HG02763 (cell line): Measurements from ENCODE around the gene XYLT1.
"Not testable (repeated sequence)": the region's sequence is repeated elsewhere in the genome, so short reads cannot be mapped to it uniquely, and the experiment has no call there.

Experiments
- ATAC-seq: cut with Tn5 transposase; IDR thresholded peaks from one replicate; pipeline ENCODE4 v1.9.1; 2021; ENCODE audit warnings: mild to moderate bottlenecking, moderate library complexity; ENCODE audit not compliant: unreplicated experiment

XYLT1 gene, protein sequence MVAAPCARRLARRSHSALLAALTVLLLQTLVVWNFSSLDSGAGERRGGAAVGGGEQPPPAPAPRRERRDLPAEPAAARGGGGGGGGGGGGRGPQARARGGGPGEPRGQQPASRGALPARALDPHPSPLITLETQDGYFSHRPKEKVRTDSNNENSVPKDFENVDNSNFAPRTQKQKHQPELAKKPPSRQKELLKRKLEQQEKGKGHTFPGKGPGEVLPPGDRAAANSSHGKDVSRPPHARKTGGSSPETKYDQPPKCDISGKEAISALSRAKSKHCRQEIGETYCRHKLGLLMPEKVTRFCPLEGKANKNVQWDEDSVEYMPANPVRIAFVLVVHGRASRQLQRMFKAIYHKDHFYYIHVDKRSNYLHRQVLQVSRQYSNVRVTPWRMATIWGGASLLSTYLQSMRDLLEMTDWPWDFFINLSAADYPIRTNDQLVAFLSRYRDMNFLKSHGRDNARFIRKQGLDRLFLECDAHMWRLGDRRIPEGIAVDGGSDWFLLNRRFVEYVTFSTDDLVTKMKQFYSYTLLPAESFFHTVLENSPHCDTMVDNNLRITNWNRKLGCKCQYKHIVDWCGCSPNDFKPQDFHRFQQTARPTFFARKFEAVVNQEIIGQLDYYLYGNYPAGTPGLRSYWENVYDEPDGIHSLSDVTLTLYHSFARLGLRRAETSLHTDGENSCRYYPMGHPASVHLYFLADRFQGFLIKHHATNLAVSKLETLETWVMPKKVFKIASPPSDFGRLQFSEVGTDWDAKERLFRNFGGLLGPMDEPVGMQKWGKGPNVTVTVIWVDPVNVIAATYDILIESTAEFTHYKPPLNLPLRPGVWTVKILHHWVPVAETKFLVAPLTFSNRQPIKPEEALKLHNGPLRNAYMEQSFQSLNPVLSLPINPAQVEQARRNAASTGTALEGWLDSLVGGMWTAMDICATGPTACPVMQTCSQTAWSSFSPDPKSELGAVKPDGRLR

DNA sequence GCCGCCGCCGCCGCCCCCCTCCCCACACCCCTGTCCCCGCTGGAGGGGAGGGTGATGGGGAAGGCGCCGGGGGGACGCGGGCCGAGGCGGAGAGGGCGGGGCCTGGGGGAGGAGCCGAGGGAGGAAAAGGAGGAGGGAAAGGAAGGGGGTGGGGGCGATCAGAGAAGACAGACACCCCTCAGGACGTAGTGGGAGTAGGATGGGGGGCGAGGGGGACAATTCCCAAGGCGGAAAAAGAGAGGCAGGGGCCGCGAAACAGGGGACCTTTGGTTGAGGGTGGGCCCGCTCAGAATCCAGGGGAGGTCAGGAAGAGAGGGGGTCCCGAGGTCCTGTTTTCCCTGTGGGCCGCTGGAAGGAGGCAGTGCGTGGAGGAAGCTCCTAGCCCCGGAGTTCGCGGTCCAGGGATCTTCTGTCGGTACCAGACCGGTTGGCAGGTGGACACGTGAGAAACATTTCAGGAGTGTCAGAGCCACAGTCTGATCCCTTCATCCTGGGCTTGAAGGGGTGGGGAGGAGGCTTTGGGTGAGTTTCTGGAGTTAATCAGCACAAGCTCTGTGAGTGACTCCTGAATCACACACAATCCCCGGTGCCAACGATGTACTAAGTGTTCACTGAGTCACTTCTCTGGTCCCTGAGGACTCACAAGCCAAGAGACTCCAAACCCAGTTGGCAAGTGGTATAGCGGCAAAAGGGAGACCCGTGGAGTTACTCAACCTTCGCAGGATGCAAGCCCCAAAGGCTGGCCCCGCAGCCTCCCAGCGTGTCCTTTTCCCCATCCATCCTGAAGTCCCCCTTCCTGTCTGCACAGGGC is at the start of gene XYLT1:
TSS of gene XYLT1 (minus strand) at position 53 of the 811 bp plus-strand sequence. CDS start 164 bp downstream, outside the sequence.
- ATAC-seq: no peak

DNA sequence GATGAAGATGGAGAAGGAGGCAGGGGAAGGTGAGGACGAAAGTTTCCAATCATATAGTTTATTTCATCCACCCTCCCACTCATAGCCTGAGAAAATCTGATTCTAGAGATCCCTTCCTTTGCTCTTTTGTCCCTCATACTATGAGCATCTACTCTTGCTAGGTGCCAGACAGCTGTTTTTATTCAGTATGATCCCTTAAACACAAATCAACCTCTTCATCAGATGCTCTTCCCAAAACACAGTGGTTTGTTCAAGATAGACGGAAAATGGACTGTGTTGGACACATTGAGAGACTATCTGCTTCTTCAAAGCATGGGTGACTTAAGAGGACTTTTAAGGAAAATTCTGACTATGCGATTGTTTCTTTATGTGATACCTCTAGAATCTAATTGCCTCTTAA is 49.4 kb upstream of the XYLT1 start:
- ATAC-seq: no peak

DNA sequence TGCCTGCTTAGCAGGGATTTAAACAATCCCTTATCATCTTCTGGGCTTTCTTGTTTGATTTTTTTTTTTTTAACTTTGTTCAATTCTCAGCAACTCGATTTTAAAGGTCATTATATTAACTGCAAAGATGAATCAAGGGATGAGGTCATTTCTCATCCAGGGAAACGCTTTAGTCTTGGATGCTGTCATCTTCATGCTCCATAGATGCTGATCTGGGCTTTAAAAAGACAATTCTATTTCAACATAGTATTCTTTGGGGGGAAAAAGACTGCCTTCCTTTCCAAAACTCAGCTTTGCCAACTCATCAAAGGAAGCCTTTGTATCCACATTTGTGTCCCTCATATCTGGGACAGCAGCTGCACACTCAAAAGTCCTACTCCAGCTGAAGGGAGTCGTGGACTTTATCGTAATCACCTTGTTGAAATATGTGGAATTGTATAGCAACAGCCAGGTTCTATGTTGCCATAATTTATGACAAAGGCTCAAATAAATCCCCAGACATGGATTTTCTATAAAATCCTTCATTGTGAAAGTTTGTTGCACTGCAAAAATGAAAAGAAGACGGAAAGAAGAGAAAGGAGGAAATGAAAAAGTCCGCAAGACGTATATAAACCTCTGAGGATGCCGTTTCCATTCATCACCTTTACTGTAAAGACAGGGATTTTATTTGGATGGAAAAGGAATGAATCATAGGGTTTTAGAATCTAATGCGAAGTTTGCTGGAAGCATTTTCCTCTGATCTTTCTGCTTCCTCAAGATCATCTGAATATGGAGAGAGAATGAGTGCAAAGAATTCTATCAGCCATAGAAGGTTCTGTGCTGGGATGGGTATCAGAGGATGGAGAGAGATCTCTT is 48.6 kb upstream of the XYLT1 start:
- ATAC-seq: no peak

DNA sequence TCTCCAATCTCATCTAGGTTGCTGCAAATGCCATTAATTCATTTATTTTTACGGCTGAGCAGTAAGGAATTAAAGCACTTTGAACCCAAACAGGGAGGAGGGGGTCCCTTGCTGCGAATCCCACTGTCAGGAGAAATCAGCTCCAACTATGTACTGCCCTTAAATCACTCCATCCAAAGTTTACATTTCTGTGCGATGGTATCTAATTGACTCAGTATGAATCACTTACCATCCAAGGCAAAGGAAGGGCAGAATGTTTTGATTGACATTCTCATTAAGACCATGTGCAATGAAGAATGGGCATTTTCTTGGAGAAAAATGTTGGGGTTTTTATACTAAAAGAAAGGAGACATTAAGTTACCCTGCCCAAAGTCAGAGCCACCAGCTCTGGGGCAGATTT is 47.7 kb upstream of the XYLT1 start:
- no peak for ATAC-seq

DNA sequence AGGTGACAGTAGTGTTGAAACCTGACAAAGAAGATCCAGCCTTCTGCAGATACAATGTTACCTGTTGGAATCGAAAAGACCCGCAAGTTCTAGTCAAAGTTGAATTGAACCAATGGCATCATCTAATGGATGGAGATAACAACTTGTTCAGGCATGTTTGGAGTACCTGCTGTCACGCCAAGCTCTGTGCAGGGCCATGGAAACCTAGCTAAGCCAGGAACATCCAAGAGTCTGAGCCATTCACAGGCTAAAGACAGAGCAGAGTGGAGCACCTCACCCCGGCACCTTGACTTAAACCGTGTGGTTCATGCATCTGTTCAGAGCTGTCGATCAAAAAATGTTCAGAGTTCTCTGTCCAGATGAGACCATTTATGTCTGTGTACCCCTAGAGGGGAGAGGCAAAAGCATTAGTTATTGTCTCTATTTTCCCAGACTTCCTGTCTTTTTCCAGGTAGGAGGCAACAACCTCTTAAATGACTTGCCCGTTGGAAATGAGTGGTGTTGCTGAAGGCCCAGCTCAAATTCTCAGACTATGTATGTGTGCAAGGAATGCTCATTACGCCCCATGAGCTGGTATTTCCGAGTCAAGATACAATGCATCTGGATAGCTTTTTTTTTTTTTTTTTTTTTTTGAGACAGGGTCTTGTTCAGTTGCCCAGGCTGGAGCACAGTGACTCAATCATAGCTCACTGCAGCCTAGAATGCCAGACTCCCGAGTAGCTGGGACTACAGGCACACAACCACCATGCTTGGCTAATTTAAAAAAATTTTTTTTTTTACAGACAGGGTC is 44.9 kb upstream of the XYLT1 start:
- ATAC-seq: no peak

DNA sequence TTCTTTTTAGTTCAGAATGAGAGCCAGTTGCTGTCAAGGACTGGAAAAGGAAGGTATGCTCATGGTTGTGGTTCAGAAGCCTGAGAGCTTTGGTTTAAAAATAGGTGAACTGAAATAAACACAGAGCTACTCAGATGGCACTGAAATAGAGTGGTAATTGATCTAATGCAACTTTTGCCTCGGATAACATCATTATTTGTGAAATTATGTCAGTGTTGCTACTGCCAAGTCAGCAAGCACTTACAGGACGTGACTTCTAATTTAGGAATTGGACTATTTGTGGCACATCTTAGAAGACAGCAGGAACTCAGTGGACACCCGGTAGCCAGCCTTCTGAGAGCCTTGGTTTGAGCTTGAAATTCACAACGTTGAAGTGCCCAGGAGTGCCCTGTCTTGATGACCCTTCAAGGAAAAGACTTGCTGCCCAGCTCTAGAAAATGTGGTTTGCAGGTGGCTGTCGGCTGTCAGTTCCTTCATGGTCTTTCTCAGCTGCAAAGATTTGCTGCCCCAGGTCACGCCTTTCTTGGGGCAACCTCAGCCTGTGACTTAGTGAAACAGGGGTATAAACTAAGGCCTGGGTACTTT is 42.0 kb upstream of the XYLT1 start:
- no peak for ATAC-seq

DNA sequence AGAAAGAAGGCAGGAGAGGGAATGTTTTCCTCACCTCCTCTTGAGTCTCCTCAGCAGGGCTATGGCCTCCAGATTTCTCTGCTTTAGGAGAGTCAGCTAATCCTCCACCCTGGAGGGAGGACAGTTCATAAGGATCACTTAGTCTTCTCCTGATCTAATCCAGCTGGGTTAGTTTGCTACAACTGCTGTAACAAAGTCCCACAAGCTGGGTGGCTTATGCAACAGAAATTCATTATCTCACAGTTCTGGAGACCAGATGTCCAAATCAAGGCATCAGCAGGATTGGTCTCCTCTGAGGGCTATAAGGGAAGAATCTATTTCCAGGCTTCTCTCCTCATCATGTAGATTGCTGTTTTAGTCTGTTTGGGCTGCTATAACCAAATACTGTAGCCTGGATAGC is 40.6 kb upstream of the XYLT1 start:
- ATAC-seq: no peak

DNA sequence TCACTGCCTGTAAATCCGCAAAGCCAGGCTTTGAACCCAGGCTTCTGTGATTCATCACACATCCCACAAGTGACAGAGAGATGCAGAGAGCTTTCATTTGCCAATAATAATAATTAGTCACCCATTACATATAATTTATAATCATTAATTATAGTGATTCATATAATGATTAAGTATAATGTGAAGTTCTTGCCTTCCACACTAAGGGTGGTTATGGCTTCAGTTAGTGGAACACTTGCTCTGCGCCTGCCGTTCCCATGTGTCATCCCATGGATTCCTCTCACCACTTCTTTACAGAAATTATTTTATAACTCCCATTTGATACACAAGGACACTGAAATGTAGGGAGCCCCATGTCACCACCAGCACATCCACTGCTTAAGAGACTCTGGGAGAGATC is 39.8 kb upstream of the XYLT1 start:
- ATAC-seq: no peak

DNA sequence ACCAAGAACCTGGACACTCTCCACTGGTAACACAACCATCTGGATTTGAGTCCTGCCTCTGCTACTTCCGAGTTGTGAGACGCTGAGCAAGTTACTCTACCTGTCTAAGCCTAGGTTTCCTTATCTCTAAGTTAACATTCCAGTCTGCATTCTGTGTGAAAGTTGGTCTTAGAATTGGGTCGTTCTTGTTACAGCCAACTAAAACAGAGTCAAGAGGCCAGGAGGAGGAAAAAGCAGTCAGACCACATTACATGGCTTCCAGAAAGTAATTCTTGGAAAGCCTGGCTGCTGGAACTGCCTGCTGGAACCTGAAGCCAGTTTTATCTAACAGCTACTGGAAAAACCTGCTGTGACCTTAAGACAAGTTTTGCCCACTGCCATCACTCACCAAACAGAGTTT is 38.4 kb upstream of the XYLT1 start:
- no peak for ATAC-seq

DNA sequence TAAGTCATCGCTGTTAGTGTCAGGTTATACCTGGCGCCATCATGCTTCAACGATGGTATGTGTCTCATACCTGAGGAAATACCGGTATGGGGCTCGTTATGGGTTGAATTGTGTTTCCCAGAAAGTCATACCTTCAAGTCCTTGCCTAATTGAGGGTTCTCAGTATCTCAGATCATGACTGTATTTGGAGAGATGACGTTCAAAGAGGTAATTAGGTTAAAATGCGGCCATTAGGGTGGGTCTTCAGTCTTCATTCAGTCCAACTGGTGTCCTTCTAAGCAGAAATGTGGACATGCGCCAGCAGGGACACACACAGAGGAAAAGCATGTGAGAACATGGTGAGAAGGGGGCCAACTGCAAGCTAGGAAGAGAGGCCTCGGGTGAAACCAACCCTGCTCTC is 37.5 kb upstream of the XYLT1 start:
- ATAC-seq: no peak

DNA sequence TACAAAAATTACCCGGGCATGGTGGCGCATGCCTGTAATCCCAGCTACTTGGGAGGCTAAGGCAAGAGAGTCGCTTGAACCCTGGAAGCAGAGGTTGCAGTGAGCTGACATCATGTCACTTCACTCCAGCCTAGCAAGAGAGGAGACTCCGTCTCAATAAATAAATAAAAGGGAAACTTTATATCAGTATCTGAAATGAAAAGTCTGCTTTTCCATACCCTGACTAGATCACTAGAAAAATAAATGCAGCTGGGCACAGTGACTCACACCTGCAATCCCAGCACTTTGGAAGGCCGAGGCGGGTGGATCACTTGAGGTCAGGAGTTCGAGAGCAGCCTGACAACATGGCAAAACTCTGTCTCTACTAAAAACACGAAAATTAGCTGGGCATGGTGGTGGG is 36.8 kb upstream of the XYLT1 start:
- not testable (repeated sequence) for ATAC-seq

DNA sequence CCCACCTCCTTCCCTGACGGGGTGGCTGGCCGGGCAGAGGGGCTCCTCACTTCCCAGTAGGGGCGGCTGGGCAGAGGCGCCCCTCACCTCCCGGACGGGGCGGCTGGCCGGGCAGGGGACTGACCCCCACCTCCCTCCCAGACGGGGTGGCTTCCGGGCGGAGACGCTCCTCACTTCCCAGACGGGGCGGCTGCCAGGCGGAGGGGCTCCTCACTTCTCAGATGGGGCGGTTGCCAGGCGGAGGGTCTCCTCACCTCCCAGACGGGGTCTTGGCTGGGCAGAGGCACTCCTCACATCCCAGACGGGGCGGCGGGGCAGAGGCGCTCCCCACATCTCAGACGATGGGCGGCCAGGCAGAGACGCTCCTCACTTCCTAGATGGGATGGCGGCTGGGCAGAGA is 35.1 kb upstream of the XYLT1 start:
- not testable (repeated sequence) for ATAC-seq

DNA sequence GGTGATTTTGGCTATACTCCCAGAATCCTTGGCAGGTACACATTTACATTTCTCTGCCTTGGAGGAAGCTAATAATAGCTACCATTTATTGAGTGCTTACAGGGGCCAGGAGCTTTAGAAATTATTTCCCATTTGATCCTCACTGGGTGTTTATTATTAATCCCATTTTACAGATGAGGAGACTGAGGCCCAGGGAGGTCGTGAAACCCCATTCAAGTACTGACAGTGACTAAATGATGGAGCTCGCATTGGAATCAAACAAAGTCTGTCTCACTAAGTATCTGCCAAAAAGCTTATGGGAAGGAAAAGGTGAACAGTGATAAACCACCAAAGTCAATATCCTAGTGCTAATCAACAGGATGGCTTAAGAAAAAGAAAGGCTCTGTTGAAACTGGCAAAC is 33.3 kb upstream of the XYLT1 start:
- no peak for ATAC-seq

DNA sequence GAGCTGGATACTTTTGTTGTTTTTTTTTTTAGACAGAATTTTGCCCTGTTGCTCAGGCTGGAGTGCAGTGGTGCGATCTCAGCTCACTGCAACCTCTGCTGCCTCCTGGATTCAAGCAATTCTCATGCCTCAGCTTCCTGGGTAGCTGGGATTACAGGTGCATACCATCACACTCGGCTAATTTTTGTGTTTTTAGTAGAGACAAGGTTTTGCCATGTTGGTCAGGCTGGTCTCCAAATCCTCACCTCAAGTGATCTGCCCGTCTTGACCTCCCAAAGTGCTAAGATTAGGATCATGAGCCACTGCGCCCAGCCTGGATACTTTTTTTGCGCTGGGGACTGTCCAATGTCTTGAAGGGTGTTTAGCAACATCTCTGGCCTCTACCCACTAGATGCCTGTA is 32.6 kb upstream of the XYLT1 start:
- no peak for ATAC-seq

DNA sequence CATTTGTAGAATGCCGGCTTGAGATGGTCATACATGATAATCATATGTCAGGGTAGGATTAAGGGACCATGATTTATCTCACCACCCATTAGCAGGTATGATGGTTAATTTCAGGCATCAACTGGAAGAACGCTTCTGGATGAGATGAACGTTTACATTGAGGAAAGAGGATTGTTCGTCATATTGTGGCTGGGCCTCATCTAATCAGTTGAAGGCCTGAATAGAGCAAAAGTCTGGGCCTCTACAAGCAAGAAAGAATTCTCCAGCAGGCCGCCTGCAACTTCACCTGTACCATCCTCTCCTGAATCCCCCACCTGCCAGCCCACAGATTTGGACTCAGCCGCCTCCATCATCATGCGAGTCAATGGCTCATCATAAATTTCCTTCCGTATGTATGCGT is 30.6 kb upstream of the XYLT1 start:
- ATAC-seq: no peak

DNA sequence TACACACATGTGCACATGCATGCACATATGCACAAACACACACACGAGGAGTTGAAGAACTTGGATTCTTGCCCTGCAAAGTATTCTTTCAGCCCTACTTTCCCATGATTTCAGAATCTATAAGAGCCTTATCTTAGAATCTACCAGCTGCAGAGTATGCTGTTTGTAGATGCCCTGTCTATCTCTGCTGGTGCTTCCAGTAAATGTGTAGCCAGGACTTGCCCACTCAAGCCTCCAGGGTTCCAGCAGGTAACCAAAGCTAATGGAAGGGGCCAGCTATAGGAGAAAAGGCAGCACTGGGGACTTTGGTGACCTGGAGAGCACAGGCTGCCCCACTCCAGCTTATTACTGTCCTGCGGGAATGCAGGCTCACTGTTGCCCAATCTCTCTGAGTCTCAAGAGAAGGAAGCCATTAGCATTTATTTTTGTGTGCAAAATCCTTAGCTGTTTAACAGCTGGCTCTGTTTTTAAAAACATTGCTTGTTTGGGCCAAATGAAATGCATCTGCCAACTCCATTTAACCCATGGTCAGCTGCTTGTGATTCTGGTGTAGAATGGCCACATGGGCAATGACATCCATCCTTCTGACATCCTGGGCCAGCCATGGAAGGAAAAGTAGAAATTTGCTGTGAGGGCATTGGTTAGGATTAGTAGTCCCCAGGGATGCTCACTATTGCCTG is 28.6 kb upstream of the XYLT1 start:
- ATAC-seq: no peak

DNA sequence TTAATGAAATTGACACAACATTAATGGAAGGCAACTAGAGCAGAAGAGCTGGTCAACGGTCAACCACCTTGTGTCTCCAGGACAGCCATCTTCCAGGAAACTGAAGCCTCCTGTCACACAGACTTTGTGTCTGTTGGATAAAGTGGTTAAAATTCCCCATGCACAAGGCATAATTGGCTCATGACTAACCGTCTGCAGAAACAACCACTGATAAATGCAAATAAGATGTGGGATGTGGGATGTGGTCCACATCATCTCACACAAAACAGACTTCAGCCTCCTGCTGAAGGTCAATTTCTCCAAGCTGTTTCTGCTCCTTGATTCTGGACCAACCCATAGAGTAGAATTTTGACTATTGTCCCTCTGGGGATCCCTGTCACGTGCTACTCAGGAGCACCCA is 26.9 kb upstream of the XYLT1 start:
- no peak for ATAC-seq

DNA sequence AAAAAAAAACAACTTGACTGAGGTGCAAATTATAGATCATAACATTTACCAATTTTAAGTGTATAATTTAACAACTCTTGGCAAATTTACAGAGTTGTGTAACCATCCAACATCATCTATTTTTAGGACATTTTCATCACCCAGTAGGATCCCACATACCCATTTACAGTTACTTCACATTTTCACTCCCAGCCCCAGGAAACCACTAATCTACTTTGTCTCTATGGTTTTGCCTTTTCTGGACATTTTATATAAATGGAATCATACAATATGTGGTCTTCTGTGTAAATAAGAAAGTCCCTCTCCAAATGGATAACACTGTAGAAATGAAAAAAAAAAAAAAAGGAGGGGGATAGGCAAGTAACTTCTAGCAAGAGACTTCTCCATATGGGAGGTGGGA is 26.1 kb upstream of the XYLT1 start:
- no peak for ATAC-seq
